ENCODE results near the gene BRD1. TPM values are rescaled to one million over a fixed set of nuclear protein-coding genes. Genes with fewer than 3 reads are reported as not detected.

BRD1 gene
- total RNA-seq, 1 experiment from 2014 or later, result 31.3 TPM

DNA sequence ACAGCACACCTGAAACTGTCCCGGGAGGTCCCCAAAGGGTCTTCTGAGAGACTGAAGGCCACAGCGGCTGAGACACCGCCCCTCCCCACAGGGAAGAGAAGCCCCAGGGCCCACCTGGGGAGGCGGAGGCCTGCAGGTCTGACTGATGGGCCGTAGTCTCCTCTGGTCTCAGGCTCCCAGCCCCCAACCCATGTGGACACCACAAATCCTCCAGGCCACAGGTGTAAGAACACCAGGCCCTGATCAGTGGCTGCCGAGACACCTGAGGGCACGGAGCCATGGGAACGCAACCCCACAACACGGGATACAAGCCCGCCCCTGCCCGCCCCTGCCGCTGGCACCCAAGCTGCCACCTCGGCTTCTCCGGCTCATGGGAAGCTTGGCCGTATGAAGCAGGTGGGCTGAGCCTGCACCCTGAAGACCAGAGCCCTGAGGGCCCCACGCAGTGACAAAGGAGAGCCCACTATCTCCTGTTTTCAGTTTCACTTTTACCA, 46.3 kb downstream of the BRD1 start:
- POLR2A ChIA-PET, result no interaction called here
- H3K9me2 ChIP-seq (ENCODE audit: insufficient read depth), result no peaks in the 10 kb centered on the region
- intact Hi-C loops (cut with micrococcal nuclease), result no loop called here
- no peak overlapping the region for H3K27ac ChIP-seq (ENCODE audit: low read depth, low read length)
- no peaks in the 10 kb centered on the region for H3K4me1 ChIP-seq (ENCODE audit: control insufficient read depth in 1 of 2, insufficient read depth in 2 of 2, low read length in 2 of 2)
- no peak for TF ChIP-seq CBX3 (IDR thresholded peaks at IDR 0.05; ENCODE audit: low read depth)
- TF ChIP-seq YY1 (IDR thresholded peaks at IDR 0.05; ENCODE audit: extremely low read depth, insufficient replicate concordance, low read depth, low read length), result no peak
- no peak for TF ChIP-seq FOSL1 (IDR thresholded peaks at IDR 0.05; ENCODE audit: low read depth)
- no peak for TF ChIP-seq MAX (IDR thresholded peaks at IDR 0.05)
- no peak for TF ChIP-seq EGR1 (IDR thresholded peaks at IDR 0.05; ENCODE audit: low read depth)
- TF ChIP-seq, protein P1, sequence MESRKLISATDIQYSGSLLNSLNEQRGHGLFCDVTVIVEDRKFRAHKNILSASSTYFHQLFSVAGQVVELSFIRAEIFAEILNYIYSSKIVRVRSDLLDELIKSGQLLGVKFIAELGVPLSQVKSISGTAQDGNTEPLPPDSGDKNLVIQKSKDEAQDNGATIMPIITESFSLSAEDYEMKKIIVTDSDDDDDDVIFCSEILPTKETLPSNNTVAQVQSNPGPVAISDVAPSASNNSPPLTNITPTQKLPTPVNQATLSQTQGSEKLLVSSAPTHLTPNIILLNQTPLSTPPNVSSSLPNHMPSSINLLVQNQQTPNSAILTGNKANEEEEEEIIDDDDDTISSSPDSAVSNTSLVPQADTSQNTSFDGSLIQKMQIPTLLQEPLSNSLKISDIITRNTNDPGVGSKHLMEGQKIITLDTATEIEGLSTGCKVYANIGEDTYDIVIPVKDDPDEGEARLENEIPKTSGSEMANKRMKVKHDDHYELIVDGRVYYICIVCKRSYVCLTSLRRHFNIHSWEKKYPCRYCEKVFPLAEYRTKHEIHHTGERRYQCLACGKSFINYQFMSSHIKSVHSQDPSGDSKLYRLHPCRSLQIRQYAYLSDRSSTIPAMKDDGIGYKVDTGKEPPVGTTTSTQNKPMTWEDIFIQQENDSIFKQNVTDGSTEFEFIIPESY (IDR thresholded peaks at IDR 0.05; ENCODE audit: extremely low read depth, insufficient replicate concordance, low read length), result no peak
- no peak for TF ChIP-seq SIN3A (IDR thresholded peaks at IDR 0.05; ENCODE audit: low read depth)
- TF ChIP-seq CEBPB (IDR thresholded peaks at IDR 0.05; ENCODE audit: low read depth), result no peak
- RAD21 ChIA-PET (ENCODE audit: low non-redundant PET in 1 of 2, low total read pairs in 2 of 2, uncharacterized antibody in 2 of 2, unreplicated experiment in 2 of 2), result no interaction called here
- no peak for ATAC-seq
- H2AFZ ChIP-seq (ENCODE audit: low read depth, low read length, poor library complexity, severe bottlenecking), result no peak overlapping the region
- BruUV-seq (replicated peaks), result no TSS peak
- CTCF ChIA-PET, result no interaction called here
- H3K4me2 ChIP-seq (ENCODE audit: low read length), result no peak overlapping the region
- no peaks in the 10 kb centered on the region for H4K20me1 ChIP-seq (ENCODE audit: insufficient read depth)
- no peak overlapping the region for H3K4me3 ChIP-seq (replicated peaks in 1 of 2; ENCODE audit: low read depth in 1 of 2, low read length in 2 of 2)
- H3K79me2 ChIP-seq (ENCODE audit: insufficient read depth, low read length), result peaks cover 54% of the 10 kb centered on the region
- no peaks in the 10 kb centered on the region for H3K9me3 ChIP-seq (ENCODE audit: control insufficient read depth in 1 of 2, insufficient read depth in 1 of 2, low read depth in 1 of 2, low read length in 2 of 2)
- H3K36me3 ChIP-seq (ENCODE audit: control insufficient read depth in 1 of 2, insufficient read depth in 2 of 2, low read length in 2 of 2), result peaks cover 5 to 15% of the 10 kb centered on the region in 2 experiments; a peak in 3 of 4 replicates
- H3K27me3 ChIP-seq (ENCODE audit: insufficient read depth, low read length), result no peaks in the 10 kb centered on the region
- DNase-seq (ENCODE audit: low read depth, low spot score), result no peak
- no peak overlapping the region for H3K9ac ChIP-seq (ENCODE audit: low read length)
